Ramos (cell line): ENCODE results near the gene STK35.
"Not testable (repeated sequence)": the region's sequence is repeated elsewhere in the genome, so short reads cannot be mapped to it uniquely, and the experiment has no call there.

ENCODE experiments used
- in situ Hi-C: fragments of 300-500 bp; cut with MboI; formaldehyde crosslinking; loops from one replicate; pipeline ENCODE4 v1.14.3; 2022; ENCODE audit warnings: low sequenced_read_pairs; ENCODE audit not compliant: unreplicated experiment

The STK35 gene

DNA sequence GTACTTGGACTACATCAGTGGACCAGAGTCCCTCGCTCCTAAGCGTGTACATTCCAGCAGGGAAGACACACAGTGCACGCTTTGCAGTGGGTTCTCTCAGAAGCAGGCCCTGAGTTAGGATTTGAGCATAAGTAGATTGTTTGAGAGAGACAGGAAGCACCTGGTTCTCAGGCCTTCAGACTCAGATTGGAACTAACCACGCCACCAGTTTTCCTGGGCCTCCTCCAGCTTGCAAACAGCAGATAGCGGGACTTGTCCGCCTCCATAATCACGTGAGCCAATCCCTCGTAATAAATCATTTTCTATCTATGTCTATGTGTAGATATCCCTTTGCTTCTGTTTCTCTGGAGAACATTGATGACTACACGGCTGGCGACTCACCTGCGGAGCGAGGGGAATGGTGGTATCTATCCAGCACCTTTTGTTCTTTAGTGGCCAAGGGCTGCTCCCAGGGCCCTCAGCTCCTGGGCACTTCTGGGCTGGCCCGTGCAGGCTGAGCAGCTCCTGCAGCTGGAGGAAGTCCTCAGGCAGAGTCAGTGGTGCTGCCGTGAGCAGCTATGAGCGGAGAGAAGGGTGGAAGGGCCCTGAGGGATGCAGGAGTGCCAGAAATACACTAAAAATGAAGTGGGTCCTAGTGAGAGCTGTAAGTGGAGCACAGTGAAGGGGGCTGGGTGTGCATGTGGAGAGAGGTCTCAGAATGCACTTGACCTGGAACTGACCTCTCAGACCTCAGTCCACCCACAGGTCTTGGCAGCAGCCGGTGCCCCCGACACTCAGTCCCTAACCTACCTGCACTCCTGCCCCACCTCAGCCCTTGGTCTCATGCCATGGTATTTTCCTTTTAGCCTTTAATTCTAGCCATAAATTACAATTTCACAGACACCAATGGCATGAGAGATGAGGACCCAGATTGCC lies 76.9 kb downstream of the STK35 start:
- in situ Hi-C loops = no loop called here

GRCh38 chr20:2179233-2179580 lies 77.6 kb downstream of the STK35 start:
- in situ Hi-C loops = no loop called here

DNA sequence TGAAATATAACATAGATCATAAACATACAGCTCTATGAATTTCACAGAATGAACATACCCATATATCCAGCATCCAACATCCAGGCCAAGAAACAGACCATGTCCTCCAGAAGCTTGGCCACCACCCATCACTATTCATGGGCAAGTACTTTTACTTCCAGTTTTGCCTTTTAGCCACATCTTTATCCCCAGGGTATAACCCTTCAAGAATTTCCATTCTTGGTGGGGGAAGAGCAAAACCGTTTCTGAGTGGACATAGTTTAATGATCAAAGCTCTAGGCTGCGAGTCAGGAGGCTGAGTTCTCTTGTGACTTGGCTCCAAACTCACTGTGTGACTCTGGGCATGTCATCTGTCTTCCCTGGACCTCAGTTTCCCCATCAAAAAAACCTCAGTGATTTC lies 78.3 kb downstream of the STK35 start:
- in situ Hi-C loops = no loop called here

- in situ Hi-C loops = no loop called here
Measured at GRCh38 chr20:2183381-2183780, 81.8 kb downstream of the STK35 start.

DNA sequence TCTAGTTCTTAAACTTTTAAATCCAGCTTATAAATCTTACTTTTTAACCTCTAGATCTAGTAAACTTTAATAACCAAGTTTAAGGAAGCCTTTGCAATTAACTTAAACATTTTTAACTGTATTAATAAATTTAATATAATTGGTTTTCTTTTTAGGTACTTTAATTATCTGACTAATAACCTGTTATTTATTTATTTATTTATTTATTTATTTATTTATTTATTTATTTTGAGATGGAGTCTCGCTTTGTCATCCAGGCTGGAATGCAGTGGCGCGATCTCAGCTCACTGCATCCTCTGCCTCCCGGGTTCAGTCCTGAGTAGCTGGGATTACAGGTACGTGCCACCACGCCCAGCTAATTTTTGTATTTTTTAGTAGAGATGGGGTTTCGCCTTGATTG lies 83.3 kb downstream of the STK35 start:
- in situ Hi-C loops = not testable (repeated sequence)

- in situ Hi-C loops = no loop called here
Measured at GRCh38 chr20:2195614-2196013, 94.0 kb downstream of the STK35 start.

DNA sequence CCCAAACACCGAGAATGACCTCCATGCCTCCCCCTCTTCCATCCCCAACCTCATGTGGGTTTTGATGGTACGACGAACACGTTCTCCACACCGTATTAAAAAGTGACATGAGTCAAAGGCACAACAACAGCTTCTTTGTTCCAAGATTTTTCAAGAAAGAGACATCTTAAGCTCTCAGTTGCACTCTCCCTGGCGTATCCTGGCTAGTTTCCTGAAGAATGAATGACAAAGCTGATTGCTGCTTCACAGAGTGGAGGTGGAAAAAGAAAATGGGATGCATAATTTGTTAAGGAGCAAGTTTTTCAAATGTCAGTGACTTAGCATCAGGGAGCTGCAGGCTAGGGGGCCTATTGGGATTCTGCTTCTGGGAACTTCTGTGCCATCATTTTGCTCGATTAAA lies 95.5 kb downstream of the STK35 start:
- in situ Hi-C loops = no loop called here
